GM12891 (cell line): Measurements from ENCODE around the gene TMEM45B.

Experiments used
- POLR2A ChIP-seq: IDR thresholded peaks from 2 replicates; pipeline ENCODE4 v1.6.1; 2011; ENCODE audit warnings: low read depth, low read length, control low read depth
- POLR2AphosphoS5 ChIP-seq: IDR thresholded peaks from 2 replicates; pipeline ENCODE4 v1.6.1; 2011; ENCODE audit warnings: low read depth, low read length, control low read depth
- TAF1 ChIP-seq: IDR thresholded peaks from 2 replicates; pipeline ENCODE4 v1.6.1; 2011; ENCODE audit warnings: low read depth, low read length, control low read depth

DNA sequence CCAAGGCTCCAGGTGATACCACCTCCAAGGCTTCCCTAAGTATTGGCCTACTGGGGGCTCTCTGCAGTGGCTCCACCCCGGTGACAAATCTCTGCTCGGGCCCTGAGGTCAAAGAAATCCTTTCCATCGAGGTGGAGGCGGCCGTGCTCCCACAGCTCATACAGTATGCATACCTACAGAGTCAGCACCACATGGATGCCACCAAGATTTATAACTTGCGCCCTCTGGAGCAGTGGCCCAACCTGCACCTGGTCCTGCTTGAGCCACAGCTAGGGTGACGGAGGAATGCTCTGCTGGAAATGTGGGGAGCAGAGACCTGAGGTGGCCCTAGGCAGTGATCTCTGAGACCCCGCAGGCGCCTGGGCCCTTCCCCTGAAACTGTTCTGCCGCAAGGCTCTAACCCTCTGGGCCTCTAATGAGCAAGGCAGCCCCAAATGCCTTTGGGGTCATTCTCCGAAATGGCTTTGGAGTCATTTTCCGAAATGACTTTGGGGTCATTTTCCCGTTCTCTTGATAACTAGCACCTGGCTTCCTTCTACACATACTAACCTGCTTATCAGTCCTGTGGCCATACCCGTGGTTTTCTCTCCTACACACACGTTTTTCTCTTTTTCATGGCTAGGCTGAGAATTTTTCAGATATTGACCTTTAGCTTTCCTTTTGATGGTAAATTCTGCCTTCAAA is 33.9 kb downstream of the TMEM45B start:
- TF ChIP-seq POLR2AphosphoS5 (no peak), POLR2A (no peak), TAF1 (no peak)
